Neural progenitor cell (in vitro differentiated cells): ENCODE data around the gene APH1B.

Experiments used
- CTCF ChIP-seq: fragments of 200-600 bp; sonication (generic); IDR thresholded peaks from 2 replicates; pipeline ENCODE4 v1.5.1; 2017; ENCODE audit warnings: antibody characterized with exemption, mild to moderate bottlenecking
- EZH2 ChIP-seq: fragments of 200-600 bp; sonication (generic); IDR thresholded peaks from 2 replicates; pipeline ENCODE4 v1.6.1; 2017; ENCODE audit warnings: antibody characterized with exemption, mild to moderate bottlenecking, moderate library complexity
- EZH2phosphoT487 ChIP-seq: fragments of 200-600 bp; sonication (generic); IDR thresholded peaks from 2 replicates; pipeline ENCODE4 v1.6.1; 2017; ENCODE audit warnings: antibody characterized with exemption

- no peak for TF ChIP-seq CTCF
- TF ChIP-seq EZH2phosphoT487: no peak
- TF ChIP-seq EZH2: no peak
Measured at GRCh38 chr15:63354821-63355650, 77.6 kb downstream of the APH1B start.
